ENCODE data around the gene RUNX3.

- TF ChIP-seq CTCF (IDR thresholded peaks at IDR 0.05): no peak
- no peak for TF ChIP-seq POLR2A (IDR thresholded peaks at IDR 0.05)
Observed at GRCh38 chr1:24894002-24894401, 36.1 kb downstream of the RUNX3 start.
